AG09309 (cell line): ENCODE data around the gene PCSK1.

Experiments used
- DNase-seq: peaks from one replicate; pipeline ENCODE4 v3.0.0-alpha.2; 2010; ENCODE audit warnings: low read depth
- H3K4me3 ChIP-seq: 2 replicates; pipeline ENCODE4 v1.5.1; 2011; ENCODE audit warnings: mild to moderate bottlenecking, low read depth, low read length, moderate library complexity; ENCODE audit not compliant: control insufficient read depth
- TF ChIP-seq, protein P1 (sequence below): IDR thresholded peaks from 2 replicates; pipeline ENCODE4 v1.5.1; 2011; ENCODE audit warnings: mild to moderate bottlenecking, low read depth, low read length, inconsistent platforms; ENCODE audit not compliant: insufficient read depth, control insufficient read depth; ENCODE audit errors: missing control alignments

PCSK1 gene

DNA sequence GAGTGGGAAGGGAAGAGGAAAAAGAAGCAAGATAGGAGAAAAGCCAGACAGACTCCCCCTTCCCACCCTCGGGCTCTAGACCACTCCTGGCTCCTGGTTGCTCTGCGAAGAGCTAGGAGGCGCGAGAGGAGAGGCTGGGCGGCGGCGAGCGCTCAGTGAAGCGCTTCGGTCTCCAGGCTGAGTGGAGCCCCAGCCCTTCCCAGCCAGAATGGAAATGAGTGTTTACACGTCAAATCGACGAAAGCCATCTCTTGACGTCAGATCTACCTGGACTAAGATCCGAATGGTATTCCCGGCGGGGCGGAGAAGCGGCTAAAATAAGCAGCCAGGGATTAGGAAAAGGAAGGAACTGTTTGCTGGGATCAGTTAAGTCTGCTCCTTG, at the start of gene PCSK1:
PCSK1 (minus strand) TSS at position 183 of the 382 bp plus-strand sequence. CDS start 206 bp downstream, outside the sequence.
- no peak for DNase-seq
- H3K4me3 ChIP-seq: no peak within 1 kb of the TSS
- TF ChIP-seq, protein P1, sequence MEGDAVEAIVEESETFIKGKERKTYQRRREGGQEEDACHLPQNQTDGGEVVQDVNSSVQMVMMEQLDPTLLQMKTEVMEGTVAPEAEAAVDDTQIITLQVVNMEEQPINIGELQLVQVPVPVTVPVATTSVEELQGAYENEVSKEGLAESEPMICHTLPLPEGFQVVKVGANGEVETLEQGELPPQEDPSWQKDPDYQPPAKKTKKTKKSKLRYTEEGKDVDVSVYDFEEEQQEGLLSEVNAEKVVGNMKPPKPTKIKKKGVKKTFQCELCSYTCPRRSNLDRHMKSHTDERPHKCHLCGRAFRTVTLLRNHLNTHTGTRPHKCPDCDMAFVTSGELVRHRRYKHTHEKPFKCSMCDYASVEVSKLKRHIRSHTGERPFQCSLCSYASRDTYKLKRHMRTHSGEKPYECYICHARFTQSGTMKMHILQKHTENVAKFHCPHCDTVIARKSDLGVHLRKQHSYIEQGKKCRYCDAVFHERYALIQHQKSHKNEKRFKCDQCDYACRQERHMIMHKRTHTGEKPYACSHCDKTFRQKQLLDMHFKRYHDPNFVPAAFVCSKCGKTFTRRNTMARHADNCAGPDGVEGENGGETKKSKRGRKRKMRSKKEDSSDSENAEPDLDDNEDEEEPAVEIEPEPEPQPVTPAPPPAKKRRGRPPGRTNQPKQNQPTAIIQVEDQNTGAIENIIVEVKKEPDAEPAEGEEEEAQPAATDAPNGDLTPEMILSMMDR: no peak

DNA sequence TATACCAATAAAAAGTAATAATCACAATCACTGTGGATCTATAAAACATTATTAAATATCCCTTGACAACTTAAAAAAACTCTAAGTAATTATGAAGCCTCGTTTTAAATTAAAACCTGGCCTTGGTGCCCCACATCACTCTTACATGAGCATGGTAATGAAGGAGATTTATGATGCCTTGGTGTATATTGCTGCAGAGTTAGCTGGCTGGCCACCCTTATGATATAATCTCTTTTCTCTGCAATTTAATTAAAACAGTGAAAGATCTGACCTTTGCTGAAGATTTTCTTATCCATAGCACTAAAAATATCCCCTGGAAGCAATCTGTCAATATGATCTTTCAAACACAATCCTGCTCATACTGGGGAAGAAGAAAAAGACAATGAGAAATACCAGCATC, 48.8 kb upstream of the PCSK1 start:
- H3K4me3 ChIP-seq: no peak overlapping the region
- DNase-seq: no peak
- TF ChIP-seq, protein P1: no peak

DNA sequence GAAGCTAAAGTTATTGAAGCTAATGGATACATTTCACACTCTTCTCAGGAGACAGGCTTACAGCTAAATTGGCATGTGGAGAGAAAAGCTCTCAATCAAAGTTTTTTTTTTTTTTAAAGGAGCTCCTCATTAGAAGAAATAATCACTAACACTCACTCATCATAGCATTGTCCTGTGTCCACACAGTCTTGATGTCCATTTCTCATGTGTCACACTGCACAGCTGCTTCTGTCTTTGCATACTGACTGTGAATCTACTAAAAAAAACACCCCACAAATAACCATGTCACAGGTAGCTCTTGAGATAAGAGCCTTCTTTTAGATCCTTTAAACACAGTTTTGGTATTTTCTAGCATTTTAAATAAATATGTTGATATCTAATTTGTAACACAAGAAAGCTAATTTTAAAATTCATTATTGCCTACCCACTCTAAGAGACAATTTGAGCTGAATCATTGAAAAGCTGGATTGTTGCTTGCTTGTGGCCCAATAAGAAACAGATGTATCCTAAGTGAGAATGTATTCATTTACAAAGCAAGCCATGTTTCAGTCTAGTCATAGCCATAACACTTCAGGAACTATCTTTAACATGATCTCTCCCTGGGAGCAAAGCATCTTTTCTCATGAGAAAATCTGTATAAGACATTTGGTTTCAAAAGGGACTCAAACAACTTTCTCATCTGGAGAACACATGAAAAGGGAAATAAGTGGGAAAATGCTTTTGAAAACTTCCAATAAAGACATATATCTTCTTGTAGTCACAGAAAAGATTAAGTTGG, 48.1 kb upstream of the PCSK1 start:
- TF ChIP-seq, protein P1: no peak
- peak; percentile 20 for DNase-seq
- no peak overlapping the region for H3K4me3 ChIP-seq

DNA sequence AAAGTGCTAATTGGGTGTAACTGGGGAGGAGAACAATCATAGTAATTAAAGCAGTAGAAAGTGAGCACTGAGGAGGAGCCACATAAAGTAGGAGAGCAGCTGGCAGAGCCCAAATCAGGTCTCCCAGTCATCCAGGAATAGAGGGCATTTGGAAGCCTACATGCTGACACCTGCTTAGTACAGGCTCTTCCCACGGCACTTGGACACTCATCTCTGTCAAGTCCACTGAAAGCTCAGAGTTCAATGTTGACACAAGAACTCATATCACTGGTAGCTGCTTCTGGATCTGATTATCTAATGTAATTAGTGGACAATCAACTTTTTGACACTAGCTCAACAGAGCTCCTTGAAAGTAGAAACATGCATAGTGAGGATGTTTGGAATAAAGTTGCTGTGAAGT, 45.9 kb upstream of the PCSK1 start:
- TF ChIP-seq, protein P1: no peak
- H3K4me3 ChIP-seq: no peak overlapping the region
- no peak for DNase-seq

DNA sequence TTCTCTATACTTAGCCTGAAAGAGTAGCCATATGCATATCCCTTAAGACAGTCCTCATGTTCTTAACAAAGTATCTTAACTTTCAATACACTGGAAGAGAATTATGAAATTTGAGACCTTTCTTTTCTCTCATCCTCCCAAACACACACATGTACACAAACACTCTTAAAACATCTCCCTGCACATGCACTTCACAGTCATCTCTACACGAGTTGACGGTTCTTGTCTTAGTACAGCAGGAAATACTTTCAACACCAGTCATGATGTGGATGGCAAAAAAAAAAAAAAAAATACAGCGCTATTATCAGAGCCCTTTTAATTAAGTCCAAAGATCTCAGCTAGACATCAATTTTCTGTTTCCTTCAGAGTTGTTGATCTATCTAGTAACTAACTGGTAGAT, 43.6 kb upstream of the PCSK1 start:
- H3K4me3 ChIP-seq: no peak overlapping the region
- DNase-seq: peak; percentile 18
- TF ChIP-seq, protein P1: no peak

DNA sequence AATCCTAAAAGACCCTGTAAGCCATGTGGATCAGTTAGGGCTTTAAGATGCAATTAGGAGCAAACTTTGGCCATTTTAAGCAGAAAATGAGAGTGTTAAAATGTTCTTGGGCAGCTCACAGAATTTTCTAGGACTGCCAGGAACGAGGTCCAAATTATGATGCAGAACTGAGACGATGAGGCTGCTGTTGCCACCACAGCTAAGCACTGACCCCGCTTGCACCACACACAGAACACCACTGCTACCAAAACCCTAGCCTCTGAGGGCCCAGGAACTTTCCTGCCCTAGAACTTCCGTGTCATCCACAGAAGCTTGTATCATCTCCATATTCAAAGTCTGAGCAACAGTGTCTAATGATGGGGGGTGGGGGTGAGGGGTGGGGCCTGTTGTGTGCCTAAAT, 41.0 kb upstream of the PCSK1 start:
- DNase-seq: no peak
- TF ChIP-seq, protein P1: no peak
- H3K4me3 ChIP-seq: no peak overlapping the region
